Neural progenitor cell (in vitro differentiated cells): ENCODE measurements around the gene ZNF366.

Source experiments
- EZH2phosphoT487 ChIP-seq: fragments of 200-600 bp; sonication (generic); IDR thresholded peaks from 2 replicates; pipeline ENCODE4 v1.6.1; 2017; ENCODE audit warnings: antibody characterized with exemption
- TF ChIP-seq, protein P1 (sequence below): fragments of 200-600 bp; sonication (generic); IDR thresholded peaks from 2 replicates; pipeline ENCODE4 v1.5.1; 2017; ENCODE audit warnings: antibody characterized with exemption, mild to moderate bottlenecking

GRCh38 chr5:72410688-72411295, 96.4 kb downstream of the ZNF366 start:
- TF ChIP-seq, protein P1, sequence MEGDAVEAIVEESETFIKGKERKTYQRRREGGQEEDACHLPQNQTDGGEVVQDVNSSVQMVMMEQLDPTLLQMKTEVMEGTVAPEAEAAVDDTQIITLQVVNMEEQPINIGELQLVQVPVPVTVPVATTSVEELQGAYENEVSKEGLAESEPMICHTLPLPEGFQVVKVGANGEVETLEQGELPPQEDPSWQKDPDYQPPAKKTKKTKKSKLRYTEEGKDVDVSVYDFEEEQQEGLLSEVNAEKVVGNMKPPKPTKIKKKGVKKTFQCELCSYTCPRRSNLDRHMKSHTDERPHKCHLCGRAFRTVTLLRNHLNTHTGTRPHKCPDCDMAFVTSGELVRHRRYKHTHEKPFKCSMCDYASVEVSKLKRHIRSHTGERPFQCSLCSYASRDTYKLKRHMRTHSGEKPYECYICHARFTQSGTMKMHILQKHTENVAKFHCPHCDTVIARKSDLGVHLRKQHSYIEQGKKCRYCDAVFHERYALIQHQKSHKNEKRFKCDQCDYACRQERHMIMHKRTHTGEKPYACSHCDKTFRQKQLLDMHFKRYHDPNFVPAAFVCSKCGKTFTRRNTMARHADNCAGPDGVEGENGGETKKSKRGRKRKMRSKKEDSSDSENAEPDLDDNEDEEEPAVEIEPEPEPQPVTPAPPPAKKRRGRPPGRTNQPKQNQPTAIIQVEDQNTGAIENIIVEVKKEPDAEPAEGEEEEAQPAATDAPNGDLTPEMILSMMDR: no peak
- no peak for TF ChIP-seq EZH2phosphoT487
